Stimulated activated CD4-positive, alpha-beta T cell treated with anti-CD3 and anti-CD28 coated beads, Interleukin-1b, Interleukin-23, amount 100 ng/mL, for 1 hour (primary cell): ENCODE data around the gene PCBP2.

ENCODE experiments used
- DNase-seq, 2 donors: peaks; one replicate each; pipeline ENCODE4 v3.0.0-alpha.2; 2020; ENCODE audit warnings: low read depth in 2 of 2

PCBP2 gene

GRCh38 chr12:53493610-53494391, 41.9 kb downstream of the PCBP2 start:
- DNase-seq: no peak

GRCh38 chr12:53495903-53496751, 44.2 kb downstream of the PCBP2 start:
- DNase-seq: no peak

GRCh38 chr12:53496752-53497032, 44.8 kb downstream of the PCBP2 start:
- no peak for DNase-seq

DNA sequence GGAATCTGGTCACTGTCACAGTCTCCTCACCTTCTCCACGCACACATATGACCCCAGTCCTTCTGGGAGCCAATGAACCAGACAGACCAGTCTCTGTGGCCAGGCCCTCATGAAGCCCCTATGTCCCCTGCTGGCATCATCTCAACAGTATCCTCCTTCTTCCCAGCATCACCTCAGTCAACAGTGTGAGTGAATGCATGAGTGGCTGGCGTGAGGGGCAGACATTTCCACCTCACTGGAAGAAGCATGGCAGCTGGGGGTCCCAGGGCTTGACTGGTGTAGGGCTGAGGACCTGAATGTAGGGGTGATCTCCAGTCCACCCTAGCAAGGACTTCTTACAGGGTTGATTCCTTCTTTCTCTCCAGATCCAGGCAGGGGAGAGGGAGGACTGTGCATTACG, 45.6 kb downstream of the PCBP2 start:
- DNase-seq: no peak

- DNase-seq: no peak
Measured at GRCh38 chr12:53498235-53498630, 46.3 kb downstream of the PCBP2 start.

- peak in 1 of 2 donors; percentile 12 for DNase-seq
Measured at GRCh38 chr12:53499266-53500141, 47.6 kb downstream of the PCBP2 start, which contains the start of gene MAP3K12. MAP3K12 (minus strand) TSS chr12:53499458; CDS start chr12:53487391, 12,067 bp downstream.

GRCh38 chr12:53500142-53500775, 48.4 kb downstream of the PCBP2 start:
- no peak for DNase-seq

- DNase-seq: peak; percentile 90 to 95
Measured at GRCh38 chr12:53500776-53501614, 49.1 kb downstream of the PCBP2 start, which contains the start of gene TARBP2. TARBP2 (plus strand) TSS chr12:53501283; CDS start chr12:53501409, 126 bp downstream.

- no peak for DNase-seq
Measured at GRCh38 chr12:53501615-53502181, 49.8 kb downstream of the PCBP2 start.

- DNase-seq: no peak
Measured at GRCh38 chr12:53502331-53502730, 50.4 kb downstream of the PCBP2 start.

GRCh38 chr12:53502983-53503728, 51.3 kb downstream of the PCBP2 start:
- no peak for DNase-seq

GRCh38 chr12:53504004-53504920, 52.4 kb downstream of the PCBP2 start:
- DNase-seq: no peak

DNA sequence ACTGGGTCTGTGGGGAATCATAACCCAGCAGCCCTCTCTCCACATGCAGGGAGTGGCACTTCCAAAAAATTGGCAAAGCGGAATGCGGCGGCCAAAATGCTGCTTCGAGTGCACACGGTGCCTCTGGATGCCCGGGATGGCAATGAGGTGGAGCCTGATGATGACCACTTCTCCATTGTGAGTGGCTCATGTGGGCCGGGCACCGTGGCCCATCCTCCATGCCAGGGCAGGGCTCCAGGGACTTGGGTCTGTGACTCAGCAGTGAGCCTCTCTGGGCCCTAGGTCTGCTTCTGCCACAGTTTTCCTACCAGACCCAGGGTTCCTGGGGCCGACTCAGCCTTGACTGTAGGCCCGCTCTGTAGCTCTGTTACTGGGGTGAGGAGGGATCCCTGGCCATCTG, 53.2 kb downstream of the PCBP2 start:
- no peak for DNase-seq

DNA sequence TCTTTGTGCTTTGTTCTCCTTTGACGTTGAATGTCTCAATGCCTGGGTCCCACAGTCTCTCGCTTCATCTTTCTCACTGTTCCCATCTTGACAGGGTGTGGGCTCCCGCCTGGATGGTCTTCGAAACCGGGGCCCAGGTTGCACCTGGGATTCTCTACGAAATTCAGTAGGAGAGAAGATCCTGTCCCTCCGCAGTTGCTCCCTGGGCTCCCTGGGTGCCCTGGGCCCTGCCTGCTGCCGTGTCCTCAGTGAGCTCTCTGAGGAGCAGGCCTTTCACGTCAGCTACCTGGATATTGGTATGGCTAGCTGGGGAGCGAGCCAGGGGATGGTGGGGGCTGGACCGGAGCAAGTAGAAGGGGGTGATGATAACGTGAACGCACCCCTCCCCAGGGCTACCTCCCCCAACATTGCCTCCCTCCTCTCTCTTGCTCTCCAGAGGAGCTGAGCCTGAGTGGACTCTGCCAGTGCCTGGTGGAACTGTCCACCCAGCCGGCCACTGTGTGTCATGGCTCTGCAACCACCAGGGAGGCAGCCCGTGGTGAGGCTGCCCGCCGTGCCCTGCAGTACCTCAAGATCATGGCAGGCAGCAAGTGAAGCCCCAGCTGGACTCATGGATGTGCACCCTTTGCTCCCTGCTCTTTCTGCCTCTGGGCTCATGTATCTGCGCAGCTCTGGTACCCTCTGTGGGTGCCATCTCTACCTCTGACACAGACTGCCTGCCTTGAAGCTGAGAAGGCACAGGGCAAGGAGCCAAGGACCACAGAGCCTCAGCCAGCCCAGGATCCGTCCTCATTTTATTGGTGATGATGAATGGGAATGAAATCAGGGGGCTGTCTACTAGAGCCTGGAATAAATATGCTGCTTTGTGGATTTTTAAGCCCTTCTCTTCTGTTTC, 53.9 kb downstream of the PCBP2 start:
- no peak for DNase-seq

- DNase-seq: no peak
Measured at GRCh38 chr12:53506450-53506785, 54.5 kb downstream of the PCBP2 start.

DNA sequence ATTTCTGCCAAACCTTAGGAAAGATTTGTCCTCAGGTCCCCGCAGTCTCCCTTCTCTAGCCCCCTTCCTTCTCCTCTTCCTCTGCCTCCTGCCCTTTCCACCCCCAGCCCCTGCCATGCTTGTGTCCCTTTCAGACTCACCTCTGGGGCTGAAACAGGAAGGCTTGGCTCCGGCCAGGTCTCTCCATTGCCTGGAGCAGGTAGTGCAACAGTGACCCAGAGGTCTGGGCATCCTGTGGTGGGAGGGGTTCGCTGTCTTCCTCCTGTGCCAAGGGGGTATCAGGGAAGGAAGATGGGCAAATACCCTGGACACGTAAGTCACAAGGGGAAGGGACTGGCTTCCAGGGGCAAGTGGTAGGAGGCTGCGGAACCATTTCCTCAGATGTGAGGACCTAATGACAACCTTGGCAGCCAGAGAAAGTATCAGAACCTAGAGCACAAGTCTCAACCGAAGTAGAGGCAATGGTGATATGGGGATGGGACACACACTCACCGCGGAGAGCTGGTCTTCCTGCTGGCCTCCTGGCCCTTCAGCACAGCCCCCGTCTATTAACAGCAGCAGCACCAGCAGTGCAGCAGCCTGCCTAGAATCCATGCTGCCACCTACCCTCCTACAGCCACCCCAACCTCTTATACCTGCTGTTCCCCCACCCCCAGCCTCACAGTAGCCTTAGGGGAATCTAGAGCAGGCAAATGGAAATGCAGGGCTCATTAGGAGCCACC, 55.1 kb downstream of the PCBP2 start, which contains the start of gene NPFF:
Gene NPFF, minus strand, starts transcription at position 604 of the 722 bp plus-strand sequence. Its CDS starts 10 bp downstream, at position 594.
- DNase-seq: no peak

DNA sequence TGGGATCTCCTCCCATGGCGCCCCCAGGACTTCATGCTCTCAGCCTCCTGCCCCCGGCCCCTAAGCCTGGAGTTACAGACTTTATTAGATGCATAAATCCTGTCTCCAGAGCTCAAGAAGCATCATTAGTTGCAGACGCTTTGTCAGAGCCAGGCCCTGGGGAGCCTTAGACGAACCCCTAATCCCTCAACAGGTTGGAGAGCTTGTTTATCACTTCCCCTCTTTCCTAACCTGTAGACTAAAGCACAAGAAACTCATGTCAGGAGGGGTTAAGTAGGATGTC, 55.6 kb downstream of the PCBP2 start:
- DNase-seq: no peak
